Measurements from ENCODE around the gene KIAA0586. TPM values are rescaled to one million over a fixed set of nuclear protein-coding genes. Genes with fewer than 3 reads are reported as not detected.

KIAA0586 gene
- total RNA-seq, 1 donor from 2014 or later, result 20.1 TPM

DNA sequence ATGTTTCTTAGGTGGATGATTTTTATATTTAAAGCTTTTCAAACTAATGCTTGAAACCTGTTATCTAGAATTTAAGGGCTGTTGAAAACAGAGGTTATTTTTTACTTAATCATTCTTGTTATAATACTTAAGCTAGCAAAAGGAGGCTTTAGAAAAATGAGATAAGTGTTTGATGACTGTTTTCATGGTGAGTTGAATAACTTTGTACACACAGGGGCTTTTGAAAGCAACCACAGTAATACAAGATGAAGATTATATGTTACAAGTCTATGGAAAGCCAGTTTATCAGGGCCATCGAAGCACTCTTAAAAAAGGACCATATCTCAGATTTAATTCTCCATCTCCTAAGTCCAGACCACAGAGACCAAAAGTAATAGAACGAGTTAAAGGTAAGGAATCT lies 33.3 kb downstream of the KIAA0586 start:
- peaks cover 7% of the 10 kb centered on the region for H3K4me1 Mint-ChIP-seq (ENCODE audit: low read depth, unreplicated experiment)
- no peaks in the 10 kb centered on the region for H3K27me3 Mint-ChIP-seq (ENCODE audit: low read depth, unreplicated experiment)
- H3K4me3 ChIP-seq (ENCODE audit: insufficient read depth, low read depth, low read length), result no peak overlapping the region
- H4K20me1 ChIP-seq (ENCODE audit: insufficient read depth, low read length), result no peaks in the 10 kb centered on the region
- H3K27ac ChIP-seq (ENCODE audit: low read depth, low read length), result no peak overlapping the region
- H3K36me3 ChIP-seq (ENCODE audit: insufficient read depth, low read length), result peaks cover 1% of the 10 kb centered on the region
- H3K4me2 ChIP-seq (ENCODE audit: low read length), result no peak overlapping the region
- H3K9me3 ChIP-seq (ENCODE audit: insufficient read depth, low read depth, low read length), result no peaks in the 10 kb centered on the region
- no peaks in the 10 kb centered on the region for H3K79me2 ChIP-seq (ENCODE audit: insufficient read depth, low read length)
- FAIRE-seq (no peak), DNase-seq (ENCODE audit: low read depth) (no peak)
- H3K27me3 ChIP-seq (ENCODE audit: insufficient read depth, low read length), result no peaks in the 10 kb centered on the region
- TF ChIP-seq EZH2 (IDR thresholded peaks at IDR 0.05; ENCODE audit: insufficient read depth, low read length), result no peak
- TF ChIP-seq, protein P1, sequence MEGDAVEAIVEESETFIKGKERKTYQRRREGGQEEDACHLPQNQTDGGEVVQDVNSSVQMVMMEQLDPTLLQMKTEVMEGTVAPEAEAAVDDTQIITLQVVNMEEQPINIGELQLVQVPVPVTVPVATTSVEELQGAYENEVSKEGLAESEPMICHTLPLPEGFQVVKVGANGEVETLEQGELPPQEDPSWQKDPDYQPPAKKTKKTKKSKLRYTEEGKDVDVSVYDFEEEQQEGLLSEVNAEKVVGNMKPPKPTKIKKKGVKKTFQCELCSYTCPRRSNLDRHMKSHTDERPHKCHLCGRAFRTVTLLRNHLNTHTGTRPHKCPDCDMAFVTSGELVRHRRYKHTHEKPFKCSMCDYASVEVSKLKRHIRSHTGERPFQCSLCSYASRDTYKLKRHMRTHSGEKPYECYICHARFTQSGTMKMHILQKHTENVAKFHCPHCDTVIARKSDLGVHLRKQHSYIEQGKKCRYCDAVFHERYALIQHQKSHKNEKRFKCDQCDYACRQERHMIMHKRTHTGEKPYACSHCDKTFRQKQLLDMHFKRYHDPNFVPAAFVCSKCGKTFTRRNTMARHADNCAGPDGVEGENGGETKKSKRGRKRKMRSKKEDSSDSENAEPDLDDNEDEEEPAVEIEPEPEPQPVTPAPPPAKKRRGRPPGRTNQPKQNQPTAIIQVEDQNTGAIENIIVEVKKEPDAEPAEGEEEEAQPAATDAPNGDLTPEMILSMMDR (IDR thresholded peaks at IDR 0.05; ENCODE audit: insufficient read depth, low read depth, low read length), result no peak
- peaks cover 11% of the 10 kb centered on the region for H3K4me1 ChIP-seq (ENCODE audit: insufficient read depth, low read length)
- no peak overlapping the region for H2AFZ ChIP-seq (ENCODE audit: low read depth, low read length)
- H3K27ac Mint-ChIP-seq (ENCODE audit: unreplicated experiment), result no peak overlapping the region
- no peak overlapping the region for H3K9ac ChIP-seq (ENCODE audit: low read length)
- H3K4me3 Mint-ChIP-seq (ENCODE audit: unreplicated experiment), result no peak overlapping the region
- H3K36me3 Mint-ChIP-seq (ENCODE audit: low read depth, unreplicated experiment), result peaks cover 3% of the 10 kb centered on the region
- H3K9me3 Mint-ChIP-seq (ENCODE audit: unreplicated experiment), result no peaks in the 10 kb centered on the region

DNA sequence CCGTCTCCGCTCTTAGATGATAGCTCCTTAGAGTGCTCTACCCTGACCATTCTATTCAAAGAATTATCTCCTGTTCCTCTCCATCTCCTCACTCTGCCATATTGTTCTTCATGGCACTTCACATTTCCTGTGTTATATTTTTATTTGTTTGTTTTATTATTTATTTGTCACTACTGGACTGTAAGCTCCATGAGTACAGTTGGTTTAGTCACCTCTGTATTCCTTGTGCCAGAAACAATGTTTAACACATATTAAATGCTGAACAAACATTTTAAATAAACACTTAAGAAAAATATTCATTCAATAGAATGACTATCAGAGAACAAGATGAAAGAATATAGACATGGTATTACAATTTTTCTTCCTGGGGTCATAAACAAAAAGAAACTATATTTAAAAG lies 35.6 kb downstream of the KIAA0586 start:
- no peak for FAIRE-seq
- Mint-ChIP-seq H3K4me3 (ENCODE audit: unreplicated experiment) (no peak overlapping the region), H3K27me3 (ENCODE audit: low read depth, unreplicated experiment) (no peaks in the 10 kb centered on the region), H3K4me1 (ENCODE audit: low read depth, unreplicated experiment) (peaks cover 1% of the 10 kb centered on the region), H3K9me3 (ENCODE audit: unreplicated experiment) (no peaks in the 10 kb centered on the region), H3K27ac (ENCODE audit: unreplicated experiment) (no peak overlapping the region), H3K36me3 (ENCODE audit: low read depth, unreplicated experiment) (peaks cover 8% of the 10 kb centered on the region)
- no peak overlapping the region for H3K4me2 ChIP-seq (ENCODE audit: low read length)
- H2AFZ ChIP-seq (ENCODE audit: low read depth, low read length), result no peak overlapping the region
- no peaks in the 10 kb centered on the region for H4K20me1 ChIP-seq (ENCODE audit: insufficient read depth, low read length)
- no peak overlapping the region for H3K9ac ChIP-seq (ENCODE audit: low read length)
- no peaks in the 10 kb centered on the region for H3K9me3 ChIP-seq (ENCODE audit: insufficient read depth, low read depth, low read length)
- DNase-seq (ENCODE audit: low read depth), result no peak
- TF ChIP-seq, protein P1 (IDR thresholded peaks at IDR 0.05; ENCODE audit: insufficient read depth, low read depth, low read length), result no peak
- TF ChIP-seq EZH2 (IDR thresholded peaks at IDR 0.05; ENCODE audit: insufficient read depth, low read length), result no peak
- H3K27me3 ChIP-seq (ENCODE audit: insufficient read depth, low read length), result no peaks in the 10 kb centered on the region
- H3K4me3 ChIP-seq (ENCODE audit: insufficient read depth, low read depth, low read length), result no peak overlapping the region
- H3K27ac ChIP-seq (ENCODE audit: low read depth, low read length), result no peak overlapping the region
- no peaks in the 10 kb centered on the region for H3K79me2 ChIP-seq (ENCODE audit: insufficient read depth, low read length)
- H3K36me3 ChIP-seq (ENCODE audit: insufficient read depth, low read length), result peaks cover 4% of the 10 kb centered on the region
- peaks cover 6% of the 10 kb centered on the region for H3K4me1 ChIP-seq (ENCODE audit: insufficient read depth, low read length)

DNA sequence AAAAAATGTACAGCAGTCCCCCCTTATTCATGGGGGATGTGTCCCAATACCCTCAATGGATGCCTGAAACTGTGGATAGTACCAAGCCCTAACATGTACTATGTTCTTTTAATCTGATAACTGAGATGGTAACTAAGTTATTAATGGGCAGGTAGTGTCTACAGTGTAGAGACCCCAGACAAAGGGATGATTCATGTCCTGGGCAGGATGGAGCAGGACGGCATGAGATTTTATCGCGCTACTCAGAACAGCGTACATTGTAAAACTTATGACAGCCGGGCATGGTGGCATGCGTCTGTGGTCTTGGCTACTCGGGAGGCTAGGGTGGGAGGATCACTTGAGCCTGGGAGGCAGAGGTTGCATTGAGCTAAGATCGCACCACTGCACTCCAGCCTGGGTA lies 37.1 kb downstream of the KIAA0586 start:
- Mint-ChIP-seq H3K4me3 (ENCODE audit: unreplicated experiment) (no peak overlapping the region), H3K27me3 (ENCODE audit: low read depth, unreplicated experiment) (no peaks in the 10 kb centered on the region), H3K4me1 (ENCODE audit: low read depth, unreplicated experiment) (peaks cover 1% of the 10 kb centered on the region), H3K27ac (ENCODE audit: unreplicated experiment) (no peak overlapping the region), H3K36me3 (ENCODE audit: low read depth, unreplicated experiment) (peaks cover 8% of the 10 kb centered on the region), H3K9me3 (ENCODE audit: unreplicated experiment) (no peaks in the 10 kb centered on the region)
- H3K27ac ChIP-seq (ENCODE audit: low read depth, low read length), result no peak overlapping the region
- no peak overlapping the region for H3K9ac ChIP-seq (ENCODE audit: low read length)
- H3K9me3 ChIP-seq (ENCODE audit: insufficient read depth, low read depth, low read length), result no peaks in the 10 kb centered on the region
- DNase-seq (ENCODE audit: low read depth) (no peak), FAIRE-seq (no peak)
- TF ChIP-seq, protein P1 (IDR thresholded peaks at IDR 0.05; ENCODE audit: insufficient read depth, low read depth, low read length), result no peak
- TF ChIP-seq EZH2 (IDR thresholded peaks at IDR 0.05; ENCODE audit: insufficient read depth, low read length), result no peak
- no peaks in the 10 kb centered on the region for H4K20me1 ChIP-seq (ENCODE audit: insufficient read depth, low read length)
- H3K4me3 ChIP-seq (ENCODE audit: insufficient read depth, low read depth, low read length), result no peak overlapping the region
- H3K36me3 ChIP-seq (ENCODE audit: insufficient read depth, low read length), result peaks cover 9% of the 10 kb centered on the region
- no peaks in the 10 kb centered on the region for H3K79me2 ChIP-seq (ENCODE audit: insufficient read depth, low read length)
- H2AFZ ChIP-seq (ENCODE audit: low read depth, low read length), result no peak overlapping the region
- peaks cover 6% of the 10 kb centered on the region for H3K4me1 ChIP-seq (ENCODE audit: insufficient read depth, low read length)
- H3K4me2 ChIP-seq (ENCODE audit: low read length), result no peak overlapping the region
- H3K27me3 ChIP-seq (ENCODE audit: insufficient read depth, low read length), result no peaks in the 10 kb centered on the region
